HG02973 (cell line): Measurements from ENCODE around the gene CCDC57.

Source experiments
- ATAC-seq: cut with Tn5 transposase; IDR thresholded peaks from one replicate; pipeline ENCODE4 v1.9.1; 2021; ENCODE audit warnings: moderate library complexity; ENCODE audit not compliant: unreplicated experiment

The CCDC57 gene

GRCh38 chr17:82070611-82071010, 142.0 kb downstream of the CCDC57 start:
- ATAC-seq = no peak

GRCh38 chr17:82065638-82066303, 146.9 kb downstream of the CCDC57 start, which contains the start of gene DUS1L:
TSS of gene DUS1L (minus strand) at chr17:82065804. CDS start at chr17:82065059, 745 bp downstream.
- ATAC-seq = no peak

GRCh38 chr17:82065193-82065637, 147.4 kb downstream of the CCDC57 start:
- ATAC-seq = no peak

- no peak for ATAC-seq
Measured at GRCh38 chr17:82064433-82065192, 148.0 kb downstream of the CCDC57 start.

GRCh38 chr17:82063424-82064415, 148.9 kb downstream of the CCDC57 start:
- ATAC-seq = no peak

- ATAC-seq = no peak
Measured at GRCh38 chr17:82062984-82063368, 149.7 kb downstream of the CCDC57 start.

- ATAC-seq = no peak
Measured at GRCh38 chr17:82062076-82062983, 150.3 kb downstream of the CCDC57 start.

- no peak for ATAC-seq
Measured at GRCh38 chr17:82061047-82061925, 151.4 kb downstream of the CCDC57 start.

- ATAC-seq = no peak
Measured at GRCh38 chr17:82060614-82061013, 152.0 kb downstream of the CCDC57 start.

- ATAC-seq = no peak
Measured at GRCh38 chr17:82060001-82060380, 152.7 kb downstream of the CCDC57 start.

GRCh38 chr17:82059272-82060000, 153.2 kb downstream of the CCDC57 start:
- ATAC-seq = no peak

GRCh38 chr17:82058855-82059249, 153.8 kb downstream of the CCDC57 start:
- no peak for ATAC-seq

- no peak for ATAC-seq
Measured at GRCh38 chr17:82058230-82058854, 154.3 kb downstream of the CCDC57 start.

GRCh38 chr17:82056729-82057621, 155.7 kb downstream of the CCDC57 start:
- ATAC-seq = no peak

- no peak for ATAC-seq
Measured at GRCh38 chr17:82055965-82056728, 156.5 kb downstream of the CCDC57 start.
